ENCODE data around the gene YKT6.

Gene YKT6

GRCh38 chr7:44258865-44259546, 58.2 kb downstream of the YKT6 start:
- DNase-seq (ENCODE audit: low read depth), result no peak

- no peak for DNase-seq (ENCODE audit: low read depth)
Observed at GRCh38 chr7:44259547-44260457, 59.0 kb downstream of the YKT6 start.

GRCh38 chr7:44261240-44261639, 60.5 kb downstream of the YKT6 start:
- no peak for DNase-seq (ENCODE audit: low read depth)

- no peak for DNase-seq (ENCODE audit: low read depth)
Observed at GRCh38 chr7:44262031-44262430, 61.3 kb downstream of the YKT6 start.

GRCh38 chr7:44263326-44264082, 62.7 kb downstream of the YKT6 start:
- no peak for DNase-seq (ENCODE audit: low read depth)

Data from stimulated activated CD8-positive, alpha-beta memory T cell treated with anti-CD3 and anti-CD28 coated beads, Interleukin-15, amount 100 ng/mL, for 24 hours (primary cell).